ENCODE measurements around the gene ULBP2.

The ULBP2 gene

GRCh38 chr6:149975400-149975799, 33.6 kb downstream of the ULBP2 start:
- Histone ChIP-seq H2AFZ (ENCODE audit: low read depth, low read length) (no peak overlapping the region), H3K4me2 (ENCODE audit: low read length, poor library complexity, severe bottlenecking) (no peak overlapping the region), H3K27me3 (ENCODE audit: control insufficient read depth in 1 of 2, insufficient read depth in 1 of 2, low read length in 2 of 2) (peaks cover 67 to 79% of the 10 kb centered on the region in 2 experiments), H3K4me1 (ENCODE audit: control insufficient read depth, insufficient read depth, low read depth, low read length) (no peaks in the 10 kb centered on the region), H3K36me3 (ENCODE audit: control insufficient read depth in 1 of 2, insufficient read depth in 2 of 2, low read depth in 1 of 2, low read length in 2 of 2) (no peaks in the 10 kb centered on the region), H3K18ac (ENCODE audit: low read depth in 1 of 2, low read length in 2 of 2) (no peak overlapping the region), H4K8ac (ENCODE audit: low read length) (no peak overlapping the region), H3K14ac (ENCODE audit: low read length in 2 of 2) (no peak overlapping the region), H2AK5ac (ENCODE audit: low read length, severe bottlenecking) (no peak overlapping the region), H2BK5ac (ENCODE audit: low read depth, low read length, poor library complexity, severe bottlenecking) (no peak overlapping the region), H3K79me1 (replicated peaks; ENCODE audit: low read length, poor library complexity, severe bottlenecking) (no peaks in the 10 kb centered on the region), H2BK15ac (ENCODE audit: low read depth, poor library complexity, severe bottlenecking) (no peak overlapping the region), H3K9ac (ENCODE audit: low read length) (no peak overlapping the region), H3K4ac (ENCODE audit: low read depth in 1 of 2, low read length in 2 of 2) (no peak overlapping the region), H2BK120ac (ENCODE audit: low read depth, low read length) (no peak overlapping the region), H2BK12ac (ENCODE audit: low read length in 2 of 2) (no peak overlapping the region), H3K27ac (ENCODE audit: low read length, poor library complexity, severe bottlenecking) (no peak overlapping the region), H3K23ac (ENCODE audit: low read length in 2 of 2) (no peak overlapping the region), H3K9me3 (ENCODE audit: control insufficient read depth, low read length) (no peaks in the 10 kb centered on the region), H3K4me3 (ENCODE audit: insufficient read depth in 1 of 2, low read depth in 1 of 2, low read length in 2 of 2) (no peak overlapping the region), H4K91ac (ENCODE audit: low read length) (no peak overlapping the region)
- DNase-seq = no peak

- no peak overlapping the region for H2BK15ac ChIP-seq (ENCODE audit: low read depth, poor library complexity, severe bottlenecking)
- H3K4me3 ChIP-seq (ENCODE audit: insufficient read depth in 1 of 2, low read depth in 1 of 2, low read length in 2 of 2) = no peak overlapping the region
- no peak overlapping the region for H3K18ac ChIP-seq (ENCODE audit: low read depth in 1 of 2, low read length in 2 of 2)
- H3K23ac ChIP-seq (ENCODE audit: low read length in 2 of 2) = no peak overlapping the region
- DNase-seq = no peak
- no peaks in the 10 kb centered on the region for H3K9me3 ChIP-seq (ENCODE audit: control insufficient read depth, low read length)
- no peak overlapping the region for H3K27ac ChIP-seq (ENCODE audit: low read length, poor library complexity, severe bottlenecking)
- no peak overlapping the region for H2AFZ ChIP-seq (ENCODE audit: low read depth, low read length)
- H4K91ac ChIP-seq (ENCODE audit: low read length) = no peak overlapping the region
- H3K4ac ChIP-seq (ENCODE audit: low read depth in 1 of 2, low read length in 2 of 2) = no peak overlapping the region
- H4K8ac ChIP-seq (ENCODE audit: low read length) = no peak overlapping the region
- no peak overlapping the region for H2BK12ac ChIP-seq (ENCODE audit: low read length in 2 of 2)
- no peaks in the 10 kb centered on the region for H3K79me1 ChIP-seq (replicated peaks; ENCODE audit: low read length, poor library complexity, severe bottlenecking)
- 65% methylated on average over 4 of the region's 4 CpGs for WGBS
- H3K9ac ChIP-seq (ENCODE audit: low read length) = no peak overlapping the region
- H3K14ac ChIP-seq (ENCODE audit: low read length in 2 of 2) = no peak overlapping the region
- peaks cover 63 to 83% of the 10 kb centered on the region in 2 experiments for H3K27me3 ChIP-seq (ENCODE audit: control insufficient read depth in 1 of 2, insufficient read depth in 1 of 2, low read length in 2 of 2)
- H2BK5ac ChIP-seq (ENCODE audit: low read depth, low read length, poor library complexity, severe bottlenecking) = no peak overlapping the region
- H2BK120ac ChIP-seq (ENCODE audit: low read depth, low read length) = no peak overlapping the region
- H3K4me1 ChIP-seq (ENCODE audit: control insufficient read depth, insufficient read depth, low read depth, low read length) = no peaks in the 10 kb centered on the region
- H2AK5ac ChIP-seq (ENCODE audit: low read length, severe bottlenecking) = no peak overlapping the region
- no peaks in the 10 kb centered on the region for H3K36me3 ChIP-seq (ENCODE audit: control insufficient read depth in 1 of 2, insufficient read depth in 2 of 2, low read depth in 1 of 2, low read length in 2 of 2)
- H3K4me2 ChIP-seq (ENCODE audit: low read length, poor library complexity, severe bottlenecking) = no peak overlapping the region
Observed at GRCh38 chr6:149977221-149977620, 35.4 kb downstream of the ULBP2 start.

DNA sequence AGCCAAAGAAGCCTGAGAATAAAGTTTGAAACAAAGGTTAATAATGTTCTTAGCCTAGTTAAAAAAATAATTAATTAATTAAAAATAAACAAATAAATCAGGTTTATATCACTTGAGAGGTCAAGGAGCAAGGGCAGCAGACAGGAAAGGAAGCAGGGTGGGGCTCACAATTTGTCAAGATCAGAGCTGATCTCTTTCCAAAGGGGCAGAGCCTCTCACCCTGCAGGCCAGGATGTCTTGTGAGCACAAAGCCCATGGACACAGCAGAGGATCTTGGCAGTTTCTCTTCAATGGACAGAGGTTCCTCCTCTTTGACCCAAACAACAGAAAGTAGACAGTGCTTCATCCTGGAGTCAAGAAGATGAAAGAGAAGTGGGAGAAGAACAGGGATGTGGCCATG, 36.8 kb downstream of the ULBP2 start:
- Histone ChIP-seq H2AFZ (ENCODE audit: low read depth, low read length) (no peak overlapping the region), H3K79me1 (replicated peaks; ENCODE audit: low read length, poor library complexity, severe bottlenecking) (no peaks in the 10 kb centered on the region), H3K27ac (ENCODE audit: low read length, poor library complexity, severe bottlenecking) (no peak overlapping the region), H3K27me3 (ENCODE audit: control insufficient read depth in 1 of 2, insufficient read depth in 1 of 2, low read length in 2 of 2) (peaks cover 73 to 84% of the 10 kb centered on the region in 2 experiments), H3K4me1 (ENCODE audit: control insufficient read depth, insufficient read depth, low read depth, low read length) (no peaks in the 10 kb centered on the region), H3K9ac (ENCODE audit: low read length) (no peak overlapping the region), H3K18ac (ENCODE audit: low read depth in 1 of 2, low read length in 2 of 2) (no peak overlapping the region), H2BK120ac (ENCODE audit: low read depth, low read length) (no peak overlapping the region), H3K4ac (ENCODE audit: low read depth in 1 of 2, low read length in 2 of 2) (no peak overlapping the region), H3K23ac (ENCODE audit: low read length in 2 of 2) (no peak overlapping the region), H2BK15ac (ENCODE audit: low read depth, poor library complexity, severe bottlenecking) (no peak overlapping the region), H3K14ac (ENCODE audit: low read length in 2 of 2) (no peak overlapping the region), H3K36me3 (ENCODE audit: control insufficient read depth in 1 of 2, insufficient read depth in 2 of 2, low read depth in 1 of 2, low read length in 2 of 2) (no peaks in the 10 kb centered on the region), H3K4me2 (ENCODE audit: low read length, poor library complexity, severe bottlenecking) (no peak overlapping the region), H3K4me3 (ENCODE audit: insufficient read depth in 1 of 2, low read depth in 1 of 2, low read length in 2 of 2) (no peak overlapping the region), H2BK5ac (ENCODE audit: low read depth, low read length, poor library complexity, severe bottlenecking) (no peak overlapping the region), H2BK12ac (ENCODE audit: low read length in 2 of 2) (no peak overlapping the region), H3K9me3 (ENCODE audit: control insufficient read depth, low read length) (no peaks in the 10 kb centered on the region), H2AK5ac (ENCODE audit: low read length, severe bottlenecking) (no peak overlapping the region), H4K91ac (ENCODE audit: low read length) (no peak overlapping the region), H4K8ac (ENCODE audit: low read length) (no peak overlapping the region)
- DNase-seq = no peak

- Histone ChIP-seq H2AFZ (ENCODE audit: low read depth, low read length) (no peak overlapping the region), H3K9ac (ENCODE audit: low read length) (no peak overlapping the region), H3K23ac (ENCODE audit: low read length in 2 of 2) (no peak overlapping the region), H3K27ac (ENCODE audit: low read length, poor library complexity, severe bottlenecking) (no peak overlapping the region), H4K8ac (ENCODE audit: low read length) (no peak overlapping the region), H3K4me2 (ENCODE audit: low read length, poor library complexity, severe bottlenecking) (no peak overlapping the region), H4K91ac (ENCODE audit: low read length) (no peak overlapping the region), H3K36me3 (ENCODE audit: control insufficient read depth in 1 of 2, insufficient read depth in 2 of 2, low read depth in 1 of 2, low read length in 2 of 2) (no peaks in the 10 kb centered on the region), H2AK5ac (ENCODE audit: low read length, severe bottlenecking) (no peak overlapping the region), H3K4me3 (ENCODE audit: insufficient read depth in 1 of 2, low read depth in 1 of 2, low read length in 2 of 2) (no peak overlapping the region), H3K14ac (ENCODE audit: low read length in 2 of 2) (no peak overlapping the region), H3K4me1 (ENCODE audit: control insufficient read depth, insufficient read depth, low read depth, low read length) (no peaks in the 10 kb centered on the region), H3K4ac (ENCODE audit: low read depth in 1 of 2, low read length in 2 of 2) (no peak overlapping the region), H2BK15ac (ENCODE audit: low read depth, poor library complexity, severe bottlenecking) (no peak overlapping the region), H3K79me1 (replicated peaks; ENCODE audit: low read length, poor library complexity, severe bottlenecking) (no peaks in the 10 kb centered on the region), H3K18ac (ENCODE audit: low read depth in 1 of 2, low read length in 2 of 2) (no peak overlapping the region), H2BK120ac (ENCODE audit: low read depth, low read length) (no peak overlapping the region), H3K9me3 (ENCODE audit: control insufficient read depth, low read length) (no peaks in the 10 kb centered on the region), H2BK5ac (ENCODE audit: low read depth, low read length, poor library complexity, severe bottlenecking) (no peak overlapping the region), H2BK12ac (ENCODE audit: low read length in 2 of 2) (no peak overlapping the region), H3K27me3 (ENCODE audit: control insufficient read depth in 1 of 2, insufficient read depth in 1 of 2, low read length in 2 of 2) (peaks cover 67 to 77% of the 10 kb centered on the region in 2 experiments)
- 74% methylated on average over 5 of the region's 6 CpGs for WGBS
- no peak for DNase-seq
Observed at GRCh38 chr6:149979293-149979692, 37.5 kb downstream of the ULBP2 start.

All from mesenchymal stem cell (in vitro differentiated cells and primary cell).